Neural cell (in vitro differentiated cells): ENCODE data around the gene RARG. TPM values are rescaled to one million over a fixed set of nuclear protein-coding genes. Genes with fewer than 3 reads are reported as not detected.
"Not testable (repeated sequence)": the region's sequence is repeated elsewhere in the genome, so short reads cannot be mapped to it uniquely, and the experiment has no call there.

Source experiments
- H2AFZ ChIP-seq: fragments of 200-600, 300-800 bp; sonication (generic), shearing (Covaris generic); 2 replicates; pipeline ENCODE4 v1.6.0; 2014; ENCODE audit warnings: low read depth, mild to moderate bottlenecking, antibody characterized with exemption, low read length, moderate library complexity
- H3F3A ChIP-seq: fragments of 200-600 bp; shearing (Covaris generic); 2 replicates; pipeline ENCODE4 v1.6.1; 2016; ENCODE audit warnings: mild to moderate bottlenecking, moderate library complexity, mixed read lengths, antibody characterized with exemption, low read length; ENCODE audit not compliant: insufficient read depth, poor library complexity, severe bottlenecking
- H3K27ac ChIP-seq: fragments of 200-600, 300-800 bp; sonication (generic), shearing (Covaris generic); 2 replicates; pipeline ENCODE4 v1.5.1; 2014; ENCODE audit warnings: mild to moderate bottlenecking, low read length, moderate library complexity
- H3K27me3 ChIP-seq: fragments of 300-800, 200-600 bp; sonication (generic), shearing (Covaris generic); 2 replicates; pipeline ENCODE4 v1.6.0; 2014; ENCODE audit warnings: mild to moderate bottlenecking, low read depth, low read length, moderate library complexity; ENCODE audit not compliant: insufficient read depth
- H3K36me3 ChIP-seq: fragments of 300-800, 200-600 bp; sonication (generic), shearing (Covaris generic); 2 replicates; pipeline ENCODE4 v1.5.1; 2014; ENCODE audit warnings: mild to moderate bottlenecking, antibody characterized with exemption, low read length, moderate library complexity; ENCODE audit not compliant: insufficient read depth
- H3K4me2 ChIP-seq: fragments of 300-800, 200-600 bp; sonication (generic), shearing (Covaris generic); 2 replicates; pipeline ENCODE4 v1.6.0; 2014; ENCODE audit warnings: mild to moderate bottlenecking, low read length
- H3K4me3 ChIP-seq: fragments of 300-800, 200-600 bp; sonication (generic), shearing (Covaris generic); 2 replicates; pipeline ENCODE4 v1.5.1; 2014; ENCODE audit warnings: mild to moderate bottlenecking, low read length, moderate library complexity
- H3K79me2 ChIP-seq: fragments of 200-600 bp; shearing (Covaris generic); replicated peaks from 2 replicates; pipeline ENCODE4 v1.6.0; 2014; ENCODE audit warnings: mild to moderate bottlenecking, low read length, moderate library complexity; ENCODE audit not compliant: insufficient read depth
- H3K9ac ChIP-seq: fragments of 300-800, 200-600 bp; sonication (generic), shearing (Covaris generic); 2 replicates; pipeline ENCODE4 v1.6.1; 2016; ENCODE audit warnings: mild to moderate bottlenecking, low read length, mixed read lengths
- H3K9me2 ChIP-seq: fragments of 200-600 bp; shearing (Covaris generic); 2 replicates; pipeline ENCODE4 v1.6.1; 2016; ENCODE audit warnings: mild to moderate bottlenecking, low read length, mixed read lengths; ENCODE audit not compliant: insufficient read depth
- H3K9me3 ChIP-seq: fragments of 200-600, 300-800 bp; sonication (generic), shearing (Covaris generic); 2 replicates; pipeline ENCODE4 v1.6.1; 2016; ENCODE audit warnings: mild to moderate bottlenecking, mixed run types, low read length, moderate library complexity, mixed read lengths
- H4K20me1 ChIP-seq: fragments of 200-600 bp; shearing (Covaris generic); 2 replicates; pipeline ENCODE4 v1.6.1; 2016; ENCODE audit warnings: mild to moderate bottlenecking, mixed run types; ENCODE audit not compliant: insufficient read depth
- EP300 ChIP-seq: fragments of 450-650 bp; conservative IDR thresholded peaks from 2 replicates; pipeline ENCODE4 v1.6.1; 2014; ENCODE audit warnings: antibody characterized with exemption, mild to moderate bottlenecking, moderate library complexity; ENCODE audit not compliant: poor library complexity, severe bottlenecking
- EZH2 ChIP-seq: fragments of 200-600, 300-800 bp; shearing (Covaris generic), sonication (generic); IDR thresholded peaks from 2 replicates; pipeline ENCODE4 v1.6.1; 2014; ENCODE audit warnings: antibody characterized with exemption, low read length, borderline replicate concordance, mild to moderate bottlenecking; ENCODE audit not compliant: insufficient read depth, poor library complexity, severe bottlenecking
- MXI1 ChIP-seq: fragments of 450-650 bp; conservative IDR thresholded peaks from 2 replicates; pipeline ENCODE4 v1.6.1; 2014; ENCODE audit warnings: antibody characterized with exemption, mild to moderate bottlenecking; ENCODE audit not compliant: poor library complexity, severe bottlenecking
- POLR2AphosphoS5 ChIP-seq: IDR thresholded peaks from 2 replicates; pipeline ENCODE4 v1.6.1; 2012
- RAD21 ChIP-seq: fragments of 450-650 bp; conservative IDR thresholded peaks from 2 replicates; pipeline ENCODE4 v1.6.1; 2014; ENCODE audit warnings: antibody characterized with exemption, mild to moderate bottlenecking, moderate library complexity
- SMC3 ChIP-seq: fragments of 450-650 bp; conservative IDR thresholded peaks from 2 replicates; pipeline ENCODE4 v1.6.1; 2014; ENCODE audit warnings: antibody characterized with exemption, mild to moderate bottlenecking, moderate library complexity; ENCODE audit not compliant: poor library complexity
- TAF1 ChIP-seq: IDR thresholded peaks from 2 replicates; pipeline ENCODE4 v1.6.1; 2012; ENCODE audit warnings: low read depth
- polyA plus RNA-seq: library from polyadenylated mRNA; depleted of rRNA; stranded (reverse); fragments of >200 nt; gene quantifications from 2 replicates; pipeline ENCODE4 v1.2.3, GENCODE V29; 2014
- TF ChIP-seq, protein P1 (sequence below): IDR thresholded peaks from 2 replicates; pipeline ENCODE4 v1.6.1; 2012; ENCODE audit warnings: borderline replicate concordance
- TF ChIP-seq, protein P2 (sequence below): fragments of 450-650 bp; IDR thresholded peaks from 2 replicates; pipeline ENCODE4 v1.5.1; 2014; ENCODE audit warnings: antibody characterized with exemption, mild to moderate bottlenecking, moderate library complexity; ENCODE audit not compliant: poor library complexity, severe bottlenecking

The RARG gene
- polyA plus RNA-seq, 1 donor from 2014 or later = 0.61 TPM

DNA sequence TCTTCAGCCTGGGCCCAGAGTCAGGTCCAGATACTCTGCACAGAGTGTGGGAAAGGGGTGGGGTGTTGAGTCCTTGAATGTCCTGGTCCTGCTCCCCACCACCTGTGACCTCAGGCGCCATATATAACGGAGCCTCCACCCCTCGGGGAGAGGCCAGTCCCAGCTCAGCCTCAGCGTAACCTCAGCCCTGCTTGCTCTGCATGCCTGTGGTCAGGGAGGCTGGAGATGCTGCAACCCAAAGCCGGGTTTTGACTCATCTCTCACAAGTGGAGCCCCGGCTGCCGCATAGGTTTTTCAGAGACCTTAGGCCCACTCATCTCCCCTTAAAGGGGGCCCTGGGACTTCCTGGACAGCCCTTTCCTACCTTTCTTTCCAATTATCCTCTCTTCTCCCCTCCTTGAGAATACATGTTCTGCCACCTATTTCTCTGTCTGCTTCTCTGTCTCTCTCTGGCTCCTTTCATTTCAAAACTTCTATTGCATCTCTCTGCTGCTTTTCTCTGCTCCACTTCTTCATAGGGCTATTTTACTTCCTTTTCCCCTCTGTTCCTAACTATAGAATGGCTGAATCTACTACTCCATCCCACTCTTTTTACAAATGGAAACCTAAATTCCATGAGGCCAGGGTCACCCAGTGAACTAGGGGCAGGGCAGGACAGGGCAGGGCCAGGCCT is 26.1 kb downstream of the RARG start:
- Histone ChIP-seq H3K9me3 (no peaks in the 10 kb centered on the region), H3K27me3 (no peaks in the 10 kb centered on the region), H3K27ac (no peak overlapping the region), H3K4me3 (no peak overlapping the region), H3K9me2 (no peaks in the 10 kb centered on the region), H2AFZ (no peak overlapping the region), H3K79me2 (no peaks in the 10 kb centered on the region), H3K4me2 (no peak overlapping the region), H3F3A (no peaks in the 10 kb centered on the region), H3K36me3 (no peaks in the 10 kb centered on the region), H3K9ac (no peak overlapping the region), H4K20me1 (no peaks in the 10 kb centered on the region)
- TF ChIP-seq EP300 = no peak
- no peak for TF ChIP-seq SMC3
- TF ChIP-seq, protein P1, sequence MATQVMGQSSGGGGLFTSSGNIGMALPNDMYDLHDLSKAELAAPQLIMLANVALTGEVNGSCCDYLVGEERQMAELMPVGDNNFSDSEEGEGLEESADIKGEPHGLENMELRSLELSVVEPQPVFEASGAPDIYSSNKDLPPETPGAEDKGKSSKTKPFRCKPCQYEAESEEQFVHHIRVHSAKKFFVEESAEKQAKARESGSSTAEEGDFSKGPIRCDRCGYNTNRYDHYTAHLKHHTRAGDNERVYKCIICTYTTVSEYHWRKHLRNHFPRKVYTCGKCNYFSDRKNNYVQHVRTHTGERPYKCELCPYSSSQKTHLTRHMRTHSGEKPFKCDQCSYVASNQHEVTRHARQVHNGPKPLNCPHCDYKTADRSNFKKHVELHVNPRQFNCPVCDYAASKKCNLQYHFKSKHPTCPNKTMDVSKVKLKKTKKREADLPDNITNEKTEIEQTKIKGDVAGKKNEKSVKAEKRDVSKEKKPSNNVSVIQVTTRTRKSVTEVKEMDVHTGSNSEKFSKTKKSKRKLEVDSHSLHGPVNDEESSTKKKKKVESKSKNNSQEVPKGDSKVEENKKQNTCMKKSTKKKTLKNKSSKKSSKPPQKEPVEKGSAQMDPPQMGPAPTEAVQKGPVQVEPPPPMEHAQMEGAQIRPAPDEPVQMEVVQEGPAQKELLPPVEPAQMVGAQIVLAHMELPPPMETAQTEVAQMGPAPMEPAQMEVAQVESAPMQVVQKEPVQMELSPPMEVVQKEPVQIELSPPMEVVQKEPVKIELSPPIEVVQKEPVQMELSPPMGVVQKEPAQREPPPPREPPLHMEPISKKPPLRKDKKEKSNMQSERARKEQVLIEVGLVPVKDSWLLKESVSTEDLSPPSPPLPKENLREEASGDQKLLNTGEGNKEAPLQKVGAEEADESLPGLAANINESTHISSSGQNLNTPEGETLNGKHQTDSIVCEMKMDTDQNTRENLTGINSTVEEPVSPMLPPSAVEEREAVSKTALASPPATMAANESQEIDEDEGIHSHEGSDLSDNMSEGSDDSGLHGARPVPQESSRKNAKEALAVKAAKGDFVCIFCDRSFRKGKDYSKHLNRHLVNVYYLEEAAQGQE = no peak
- no peak for TF ChIP-seq TAF1
- TF ChIP-seq POLR2AphosphoS5 = no peak
- no peak for TF ChIP-seq RAD21
- TF ChIP-seq, protein P2, sequence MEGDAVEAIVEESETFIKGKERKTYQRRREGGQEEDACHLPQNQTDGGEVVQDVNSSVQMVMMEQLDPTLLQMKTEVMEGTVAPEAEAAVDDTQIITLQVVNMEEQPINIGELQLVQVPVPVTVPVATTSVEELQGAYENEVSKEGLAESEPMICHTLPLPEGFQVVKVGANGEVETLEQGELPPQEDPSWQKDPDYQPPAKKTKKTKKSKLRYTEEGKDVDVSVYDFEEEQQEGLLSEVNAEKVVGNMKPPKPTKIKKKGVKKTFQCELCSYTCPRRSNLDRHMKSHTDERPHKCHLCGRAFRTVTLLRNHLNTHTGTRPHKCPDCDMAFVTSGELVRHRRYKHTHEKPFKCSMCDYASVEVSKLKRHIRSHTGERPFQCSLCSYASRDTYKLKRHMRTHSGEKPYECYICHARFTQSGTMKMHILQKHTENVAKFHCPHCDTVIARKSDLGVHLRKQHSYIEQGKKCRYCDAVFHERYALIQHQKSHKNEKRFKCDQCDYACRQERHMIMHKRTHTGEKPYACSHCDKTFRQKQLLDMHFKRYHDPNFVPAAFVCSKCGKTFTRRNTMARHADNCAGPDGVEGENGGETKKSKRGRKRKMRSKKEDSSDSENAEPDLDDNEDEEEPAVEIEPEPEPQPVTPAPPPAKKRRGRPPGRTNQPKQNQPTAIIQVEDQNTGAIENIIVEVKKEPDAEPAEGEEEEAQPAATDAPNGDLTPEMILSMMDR = no peak
- TF ChIP-seq MXI1 = no peak
- TF ChIP-seq EZH2 = no peak

DNA sequence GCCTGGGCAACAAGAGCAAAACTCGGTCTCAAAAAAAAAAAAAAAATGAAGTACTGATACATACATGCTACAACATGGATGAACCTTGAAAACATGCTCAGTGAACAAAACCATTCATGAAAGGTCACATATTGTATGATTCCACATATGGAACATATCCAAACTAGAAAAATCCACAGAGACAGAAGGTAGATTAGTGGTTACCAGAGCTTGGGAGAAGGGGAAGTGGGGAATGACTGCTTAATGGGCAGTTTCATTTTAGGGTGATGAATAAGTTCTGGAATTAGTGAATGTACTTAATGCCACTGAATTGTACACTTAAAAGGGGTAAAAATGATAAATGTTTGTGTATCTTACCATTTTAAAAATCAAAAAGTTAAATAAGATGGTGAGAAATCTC is 27.7 kb downstream of the RARG start:
- no peaks in the 10 kb centered on the region for H3K27me3 ChIP-seq
- no peak overlapping the region for H3K27ac ChIP-seq
- H3K4me3 ChIP-seq = no peak overlapping the region
- TF ChIP-seq POLR2AphosphoS5 (no peak), SMC3 (no peak)
- H4K20me1 ChIP-seq = no peaks in the 10 kb centered on the region
- H3K9me3 ChIP-seq = no peaks in the 10 kb centered on the region
- no peak overlapping the region for H3K4me2 ChIP-seq
- H3K9me2 ChIP-seq = no peaks in the 10 kb centered on the region
- no peaks in the 10 kb centered on the region for H3K79me2 ChIP-seq
- no peak overlapping the region for H2AFZ ChIP-seq
- H3F3A ChIP-seq = no peaks in the 10 kb centered on the region
- H3K36me3 ChIP-seq = no peaks in the 10 kb centered on the region
- no peak overlapping the region for H3K9ac ChIP-seq

DNA sequence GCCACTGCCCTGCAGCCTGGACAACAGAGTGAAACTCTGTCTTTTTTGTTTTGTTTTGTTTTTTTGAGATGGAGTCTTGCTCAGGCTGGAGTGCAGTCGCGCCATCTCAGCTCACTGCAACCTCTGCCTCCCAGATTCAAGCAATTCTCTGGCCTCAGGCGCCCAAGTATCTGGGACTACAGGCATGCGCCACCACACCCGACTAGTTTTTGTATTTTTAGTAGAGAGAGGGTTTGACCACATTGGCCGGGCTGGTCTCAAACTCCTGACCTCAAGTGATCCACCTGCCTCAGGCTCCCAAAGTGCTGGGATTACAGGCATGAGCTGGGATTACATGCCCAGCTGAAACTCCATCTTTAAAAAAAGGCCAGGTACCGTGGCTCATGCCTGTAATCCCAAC is 29.7 kb downstream of the RARG start:
- H4K20me1 ChIP-seq, H3K4me3 ChIP-seq, H3K9me3 ChIP-seq, H3K9me2 ChIP-seq, H3K27ac ChIP-seq, H3K9ac ChIP-seq, H2AFZ ChIP-seq, H3F3A ChIP-seq, H3K79me2 ChIP-seq, H3K36me3 ChIP-seq, H3K4me2 ChIP-seq: not testable (repeated sequence)
- peaks cover 13% of the 10 kb centered on the region for H3K27me3 ChIP-seq
